Hepatocyte (in vitro differentiated cells): Measurements from ENCODE around the gene C8A. TPM values are rescaled to one million over a fixed set of nuclear protein-coding genes. Genes with fewer than 3 reads are reported as not detected.

Experiments used
- DNase-seq: peaks from one replicate; pipeline ENCODE4 v3.0.0-alpha.2; 2016; ENCODE audit warnings: low spot score
- H2AFZ ChIP-seq: fragments of 200-600 bp; sonication (generic); 2 replicates; pipeline ENCODE4 v1.6.0; 2016; ENCODE audit warnings: antibody characterized with exemption, mild to moderate bottlenecking
- H3K27ac ChIP-seq: fragments of 200-600 bp; sonication (generic); 2 replicates; pipeline ENCODE4 v1.5.1; 2016; ENCODE audit warnings: mild to moderate bottlenecking
- H3K27me3 ChIP-seq: fragments of 200-600 bp; sonication (generic); 2 replicates; pipeline ENCODE4 v1.6.1; 2016
- H3K36me3 ChIP-seq: fragments of 200-600 bp; sonication (generic); replicated peaks from 2 replicates; pipeline ENCODE4 v1.5.1; 2016; ENCODE audit warnings: low read depth; ENCODE audit not compliant: insufficient read depth
- H3K4me1 ChIP-seq: fragments of 200-600 bp; sonication (generic); 2 replicates; pipeline ENCODE4 v1.5.1; 2016; ENCODE audit warnings: mild to moderate bottlenecking, moderate library complexity; ENCODE audit not compliant: insufficient read depth
- H3K4me2 ChIP-seq: fragments of 200-600 bp; sonication (generic); 2 replicates; pipeline ENCODE4 v1.6.0; 2016
- H3K4me3 ChIP-seq: fragments of 200-600 bp; sonication (generic); 2 replicates; pipeline ENCODE4 v1.5.1; 2016; ENCODE audit warnings: mild to moderate bottlenecking
- H3K79me2 ChIP-seq: fragments of 200-600 bp; sonication (generic); 2 replicates; pipeline ENCODE4 v1.6.0; 2017; ENCODE audit warnings: mild to moderate bottlenecking
- H3K9me2 ChIP-seq: fragments of 200-600 bp; sonication (generic); replicated peaks from 2 replicates; pipeline ENCODE4 v1.6.0; 2017; ENCODE audit warnings: mild to moderate bottlenecking; ENCODE audit not compliant: insufficient read depth
- H3K9me3 ChIP-seq: fragments of 200-600 bp; sonication (generic); 2 replicates; pipeline ENCODE4 v1.5.1; 2016; ENCODE audit warnings: low read depth, mild to moderate bottlenecking
- H4K20me1 ChIP-seq: fragments of 200-600 bp; sonication (generic); 2 replicates; pipeline ENCODE4 v1.6.0; 2016; ENCODE audit warnings: mild to moderate bottlenecking; ENCODE audit not compliant: insufficient read depth, poor library complexity, severe bottlenecking
- CTCF ChIP-seq: fragments of 200-600 bp; sonication (generic); IDR thresholded peaks from 2 replicates; pipeline ENCODE4 v1.5.1; 2016; ENCODE audit warnings: antibody characterized with exemption, mild to moderate bottlenecking; ENCODE audit not compliant: poor library complexity
- EZH2 ChIP-seq: fragments of 200-600 bp; sonication (generic); IDR thresholded peaks from 2 replicates; pipeline ENCODE4 v1.6.1; 2016; ENCODE audit warnings: antibody characterized with exemption, mild to moderate bottlenecking, borderline replicate concordance
- EZH2phosphoT487 ChIP-seq: fragments of 200-600 bp; sonication (generic); IDR thresholded peaks from one replicate; pipeline ENCODE4 v1.6.1; 2018; ENCODE audit warnings: antibody characterized with exemption, mild to moderate bottlenecking, low read depth, moderate library complexity; ENCODE audit not compliant: unreplicated experiment, severe bottlenecking
- WGBS: methylation state at CpG from one replicate; pipeline ENCODE4 v1.1.6; 2016; ENCODE audit warnings: low lambda C conversion rate; ENCODE audit errors: missing lambda C conversion rate; 5-methylcytosine and 5-hydroxymethylcytosine counted together
- polyA plus RNA-seq: library from polyadenylated mRNA; unstranded; fragments of >200 nt; fragmentation: Nextera tagmentation; extraction: Ambion mirVana; gene quantifications from 2 replicates; pipeline ENCODE4 v1.2.1, GENCODE V29; 2016
- total RNA-seq: library from RNA; depleted of rRNA; stranded (reverse); fragments of >200 nt; gene quantifications from 2 replicates; pipeline ENCODE4 v1.2.3, GENCODE V29; 2014

The C8A gene
- total and polyA plus RNA-seq, 2 experiments from 2014 or later = 6.1 to 8.2 TPM

- Histone ChIP-seq H3K9me3 (no peaks in the 10 kb centered on the region), H3K9me2 (no peaks in the 10 kb centered on the region), H3K4me1 (no peaks in the 10 kb centered on the region), H3K4me3 (no peak overlapping the region), H3K27ac (no peak overlapping the region), H2AFZ (no peak overlapping the region), H3K79me2 (no peaks in the 10 kb centered on the region), H3K36me3 (no peaks in the 10 kb centered on the region), H4K20me1 (no peaks in the 10 kb centered on the region), H3K27me3 (no peaks in the 10 kb centered on the region), H3K4me2 (no peak overlapping the region)
- 75% methylated on average over 3 of the region's 3 CpGs for WGBS
- DNase-seq = no peak
- TF ChIP-seq CTCF = no peak
- TF ChIP-seq EZH2 = no peak
- no peak for TF ChIP-seq EZH2phosphoT487
These were observed 9.3 kb upstream of the C8A start for GRCh38 chr1:56845343-56845742.

- H3K27ac ChIP-seq = no peak overlapping the region
- no peaks in the 10 kb centered on the region for H3K9me2 ChIP-seq
- TF ChIP-seq EZH2phosphoT487 = no peak
- TF ChIP-seq CTCF = no peak
- no peak for TF ChIP-seq EZH2
- H2AFZ ChIP-seq = no peak overlapping the region
- H3K4me1 ChIP-seq = no peaks in the 10 kb centered on the region
- no peaks in the 10 kb centered on the region for H3K9me3 ChIP-seq
- no peaks in the 10 kb centered on the region for H3K79me2 ChIP-seq
- H3K36me3 ChIP-seq = no peaks in the 10 kb centered on the region
- no peak overlapping the region for H3K4me2 ChIP-seq
- DNase-seq = no peak
- H3K27me3 ChIP-seq = no peaks in the 10 kb centered on the region
- H3K4me3 ChIP-seq = no peak overlapping the region
- WGBS = 82% methylated on average over 7 of the region's 7 CpGs
- no peaks in the 10 kb centered on the region for H4K20me1 ChIP-seq
These were observed 4.8 kb upstream of the C8A start for GRCh38 chr1:56849750-56850149.

- no peaks in the 10 kb centered on the region for H3K9me3 ChIP-seq
- H3K79me2 ChIP-seq = no peaks in the 10 kb centered on the region
- H3K4me3 ChIP-seq = no peak overlapping the region
- 96% methylated on average over 2 of the region's 2 CpGs for WGBS
- no peaks in the 10 kb centered on the region for H3K36me3 ChIP-seq
- DNase-seq = no peak
- no peaks in the 10 kb centered on the region for H3K27me3 ChIP-seq
- H3K9me2 ChIP-seq = no peaks in the 10 kb centered on the region
- H2AFZ ChIP-seq = no peak overlapping the region
- no peak overlapping the region for H3K4me2 ChIP-seq
- H3K27ac ChIP-seq = no peak overlapping the region
- no peaks in the 10 kb centered on the region for H4K20me1 ChIP-seq
- TF ChIP-seq CTCF (no peak), EZH2 (no peak), EZH2phosphoT487 (no peak)
- H3K4me1 ChIP-seq = no peaks in the 10 kb centered on the region
These were observed 4.2 kb upstream of the C8A start for GRCh38 chr1:56850411-56850810.

GRCh38 chr1:56850922-56851321 lies 3.7 kb upstream of the C8A start:
- TF ChIP-seq CTCF (no peak), EZH2phosphoT487 (no peak), EZH2 (no peak)
- Histone ChIP-seq H3K36me3 (no peaks in the 10 kb centered on the region), H3K9me2 (no peaks in the 10 kb centered on the region), H3K9me3 (no peaks in the 10 kb centered on the region), H3K27ac (no peak overlapping the region), H3K27me3 (no peaks in the 10 kb centered on the region), H3K79me2 (no peaks in the 10 kb centered on the region), H3K4me2 (no peak overlapping the region), H4K20me1 (no peaks in the 10 kb centered on the region), H2AFZ (no peak overlapping the region), H3K4me1 (no peaks in the 10 kb centered on the region), H3K4me3 (no peak overlapping the region)
- 83% methylated on average over 5 of the region's 5 CpGs for WGBS
- DNase-seq = no peak
